Stimulated activated naive CD4-positive, alpha-beta T cell (primary cell): ENCODE measurements around the gene KIF3C.

ENCODE experiments used
- DNase-seq, 6 experiments: peaks; one replicate each; lab custom pipeline; 2025; lab: John Stamatoyannopoulos, UW

KIF3C gene

DNA sequence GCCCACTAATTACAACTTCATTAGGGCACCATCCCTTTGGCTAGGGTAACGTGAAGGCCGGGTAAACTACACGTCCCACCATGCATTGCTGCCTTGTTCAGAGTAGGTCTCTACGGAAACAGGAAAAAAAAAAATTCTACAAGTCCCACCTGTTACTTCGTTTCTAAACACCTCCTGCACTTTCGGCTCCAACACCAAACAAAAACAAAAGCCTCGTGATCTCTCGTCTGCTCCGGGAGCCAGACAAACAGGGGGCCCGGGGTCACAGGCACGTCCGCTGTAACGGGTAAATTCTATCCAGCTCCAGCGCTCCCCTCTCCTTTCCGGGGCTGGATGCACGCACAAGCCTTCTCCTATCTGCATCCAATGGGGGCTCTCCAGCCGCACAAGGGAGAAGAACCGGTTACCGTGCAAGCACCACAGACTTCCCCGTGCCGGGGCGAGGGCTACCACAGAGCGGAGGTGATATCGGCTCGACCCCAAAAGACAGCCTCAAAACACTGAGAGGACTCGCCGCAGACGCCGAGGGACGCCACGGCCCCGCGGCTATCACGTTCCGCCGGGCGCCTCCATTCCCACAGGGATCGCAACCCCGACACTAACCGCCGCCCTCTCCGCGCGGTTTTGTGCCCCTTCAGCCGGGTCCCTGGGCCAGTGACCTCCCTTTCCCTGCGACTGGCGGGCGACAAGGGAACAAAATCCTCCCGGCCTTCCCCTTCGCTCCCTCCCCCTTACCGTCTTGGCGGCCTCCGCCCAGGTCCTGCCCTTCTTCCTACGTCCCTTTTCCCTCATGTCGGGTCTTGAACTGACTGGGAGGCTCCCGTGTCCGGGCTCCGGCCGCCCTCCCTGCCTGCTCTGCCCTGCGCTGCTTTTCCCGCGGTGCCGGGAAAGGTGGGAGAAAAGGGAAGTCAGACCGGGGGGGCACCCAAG lies 104.6 kb downstream of the KIF3C start:
- DNase-seq: peak; percentile 55 to 68 (median 58)
